Measurements from ENCODE around the gene PRR5L.

- TF ChIP-seq CTCF (IDR thresholded peaks at IDR 0.05) (no peak), POLR2A (IDR thresholded peaks at IDR 0.05) (no peak)
Observed at GRCh38 chr11:36485298-36486002, 189.4 kb downstream of the PRR5L start.
